H9 (cell line): ENCODE results near the gene RANGAP1. TPM values are rescaled to one million over a fixed set of nuclear protein-coding genes. Genes with fewer than 3 reads are reported as not detected.
A peak's percentile ranks its signal among the peaks of the same experiment; 100 is the strongest.

Experiments used
- DNase-seq: peaks from one replicate; pipeline ENCODE4 v3.0.0-alpha.2; 2017
- H2AFZ ChIP-seq: one replicate; pipeline ENCODE4 v1.6.1; 2013; ENCODE audit warnings: mild to moderate bottlenecking, low read length, control low read depth, moderate library complexity
- H2AK5ac ChIP-seq: 2 replicates; pipeline ENCODE4 v1.6.1; 2013; ENCODE audit warnings: low read length, control low read depth, mixed read lengths; ENCODE audit not compliant: insufficient read length
- H2BK120ac ChIP-seq: one replicate; pipeline ENCODE4 v1.6.1; 2013; ENCODE audit warnings: low read depth, mild to moderate bottlenecking, low read length, control low read depth, inconsistent platforms; ENCODE audit not compliant: poor library complexity, severe bottlenecking
- H2BK12ac ChIP-seq: 2 replicates; pipeline ENCODE4 v1.6.1; 2013; ENCODE audit warnings: low read length, control low read depth, mixed read lengths, low read depth; ENCODE audit not compliant: insufficient read length
- H2BK15ac ChIP-seq: 2 replicates; pipeline ENCODE4 v1.6.1; 2013; ENCODE audit warnings: low read depth, low read length, control low read depth
- H2BK20ac ChIP-seq: one replicate; pipeline ENCODE4 v1.6.1; 2013; ENCODE audit warnings: low read depth, mild to moderate bottlenecking, low read length, control low read depth, inconsistent platforms; ENCODE audit not compliant: poor library complexity, severe bottlenecking
- H2BK5ac ChIP-seq: 2 replicates; pipeline ENCODE4 v1.6.1; 2013; ENCODE audit warnings: low read length, control low read depth, mixed read lengths; ENCODE audit not compliant: insufficient read length
- H3K14ac ChIP-seq: 2 replicates; pipeline ENCODE4 v1.6.1; 2013; ENCODE audit warnings: low read length, control low read depth; ENCODE audit not compliant: insufficient read depth
- H3K18ac ChIP-seq: 2 replicates; pipeline ENCODE4 v1.6.1; 2013; ENCODE audit warnings: low read depth, mild to moderate bottlenecking, mixed read lengths, low read length, control low read depth; ENCODE audit not compliant: insufficient read length
- H3K23ac ChIP-seq: 2 replicates; pipeline ENCODE4 v1.6.1; 2013; ENCODE audit warnings: low read length, control low read depth, mixed read lengths, low read depth; ENCODE audit not compliant: insufficient read length
- H3K23me2 ChIP-seq: 2 replicates; pipeline ENCODE4 v1.6.1; 2013; ENCODE audit warnings: low read depth, mild to moderate bottlenecking, mixed read lengths, low read length, control low read depth; ENCODE audit not compliant: insufficient read length, poor library complexity, severe bottlenecking
- H3K27ac ChIP-seq: 2 replicates; pipeline ENCODE4 v1.5.1; 2013; ENCODE audit warnings: low read length, control low read depth, mixed read lengths, low read depth; ENCODE audit not compliant: insufficient read length
- H3K27me3 ChIP-seq: 2 replicates; pipeline ENCODE4 v1.6.1; 2013; ENCODE audit warnings: low read length, control low read depth, inconsistent platforms; ENCODE audit not compliant: insufficient read depth
- H3K4ac ChIP-seq: 2 replicates; pipeline ENCODE4 v1.6.1; 2013; ENCODE audit warnings: low read depth, mild to moderate bottlenecking, control low read depth, inconsistent platforms, low read length, moderate library complexity
- H3K4me1 ChIP-seq: 2 replicates; pipeline ENCODE4 v1.6.1; 2013; ENCODE audit warnings: low read length, control low read depth, inconsistent platforms; ENCODE audit not compliant: insufficient read depth
- H3K4me2 ChIP-seq: 2 replicates; pipeline ENCODE4 v1.6.1; 2013; ENCODE audit warnings: low read length, control low read depth, mixed read lengths; ENCODE audit not compliant: insufficient read length, insufficient read depth
- H3K56ac ChIP-seq: 2 replicates; pipeline ENCODE4 v1.6.1; 2013; ENCODE audit warnings: low read depth, mild to moderate bottlenecking, mixed read lengths, low read length, control low read depth; ENCODE audit not compliant: insufficient read length
- H3K79me1 ChIP-seq: 2 replicates; pipeline ENCODE4 v1.6.1; 2013; ENCODE audit warnings: low read depth, mild to moderate bottlenecking, moderate library complexity, low read length, control low read depth, inconsistent platforms; ENCODE audit not compliant: insufficient read depth, poor library complexity, severe bottlenecking
- H3K79me2 ChIP-seq: 2 replicates; pipeline ENCODE4 v1.6.1; 2013; ENCODE audit warnings: low read length, control low read depth, inconsistent platforms; ENCODE audit not compliant: insufficient read depth
- H3K9ac ChIP-seq: 2 replicates; pipeline ENCODE4 v1.6.1; 2013; ENCODE audit warnings: low read length, control low read depth, mixed read lengths; ENCODE audit not compliant: insufficient read length; ENCODE audit errors: extremely low read depth
- H3K9me3 ChIP-seq: one replicate; pipeline ENCODE4 v1.6.1; 2013; ENCODE audit warnings: low read depth, low read length, inconsistent platforms; ENCODE audit not compliant: control insufficient read depth
- H3T11ph ChIP-seq: one replicate; pipeline ENCODE4 v1.6.1; 2013; ENCODE audit warnings: mild to moderate bottlenecking, low read length, control low read depth, inconsistent platforms
- H4K20me1 ChIP-seq: one replicate; pipeline ENCODE4 v1.6.1; 2013; ENCODE audit not compliant: control insufficient read depth, insufficient read length, insufficient read depth
- H4K5ac ChIP-seq: 2 replicates; pipeline ENCODE4 v1.6.1; 2013; ENCODE audit warnings: low read depth, mild to moderate bottlenecking, mixed read lengths, low read length, control low read depth; ENCODE audit not compliant: insufficient read length
- H4K8ac ChIP-seq: replicated peaks from 2 replicates; pipeline ENCODE4 v1.6.1; 2013; ENCODE audit warnings: low read length, control low read depth, mixed read lengths, low read depth; ENCODE audit not compliant: insufficient read length
- H4K91ac ChIP-seq: 2 replicates; pipeline ENCODE4 v1.6.1; 2013; ENCODE audit warnings: low read depth, mild to moderate bottlenecking, moderate library complexity, mixed read lengths, low read length, control low read depth; ENCODE audit not compliant: insufficient read length
- H3K27ac Mint-ChIP-seq, 3 experiments: 2 replicates in 2 of 3; 3 replicates in 1 of 3; pipeline ENCODE4 v1.8.0; 2020 to 2021; ENCODE audit warnings: mixed read lengths in 3 of 3, mild to moderate bottlenecking in 1 of 3, moderate library complexity in 1 of 3
- H3K27me3 Mint-ChIP-seq: 2 replicates; pipeline ENCODE4 v1.8.0; 2021; ENCODE audit warnings: low read depth, mild to moderate bottlenecking, moderate library complexity, mixed read lengths
- H3K36me3 Mint-ChIP-seq, 3 experiments: 2 replicates in 2 of 3; 3 replicates in 1 of 3; pipeline ENCODE4 v1.8.0; 2020 to 2021; ENCODE audit warnings: low read depth in 3 of 3, mixed read lengths in 3 of 3; ENCODE audit not compliant: insufficient read depth in 1 of 3
- H3K4me1 Mint-ChIP-seq, 2 experiments: 2 replicates each; pipeline ENCODE4 v1.8.0; 2020; ENCODE audit warnings: mixed read lengths in 2 of 2
- H3K4me3 Mint-ChIP-seq, 2 experiments: 2 replicates in 1 of 2; 3 replicates in 1 of 2; pipeline ENCODE4 v1.8.0; 2020 to 2021; ENCODE audit warnings: mild to moderate bottlenecking in 2 of 2, mixed read lengths in 2 of 2, moderate library complexity in 1 of 2
- H3K9me3 Mint-ChIP-seq, 2 experiments: 2 replicates in 1 of 2; 3 replicates in 1 of 2; pipeline ENCODE4 v1.8.0; 2020; ENCODE audit warnings: mild to moderate bottlenecking in 2 of 2, mixed read lengths in 2 of 2, moderate library complexity in 1 of 2
- CTCF ChIP-seq: fragments of 200-600 bp; sonication (generic); conservative IDR thresholded peaks from 3 replicates; pipeline ENCODE4 v1.8.0; 2021; ENCODE audit warnings: antibody characterized with exemption, mild to moderate bottlenecking
- WGBS: extraction: QIAGEN DNeasy Blood & Tissue Kit; methylation state at CpG from one replicate; pipeline ENCODE4 v1.1.7; 2013; ENCODE audit warnings: missing lambda C conversion rate, low lambda C conversion rate, mixed read lengths; ENCODE audit not compliant: insufficient read length; ENCODE audit errors: extremely low coverage; 5-methylcytosine and 5-hydroxymethylcytosine counted together
- total RNA-seq: library from RNA; stranded (reverse); gene quantifications from 2 replicates; pipeline ENCODE4 v1.2.1, GENCODE V29; 2021

RANGAP1 gene
- total RNA-seq, 1 experiment from 2014 or later: 130 TPM

DNA sequence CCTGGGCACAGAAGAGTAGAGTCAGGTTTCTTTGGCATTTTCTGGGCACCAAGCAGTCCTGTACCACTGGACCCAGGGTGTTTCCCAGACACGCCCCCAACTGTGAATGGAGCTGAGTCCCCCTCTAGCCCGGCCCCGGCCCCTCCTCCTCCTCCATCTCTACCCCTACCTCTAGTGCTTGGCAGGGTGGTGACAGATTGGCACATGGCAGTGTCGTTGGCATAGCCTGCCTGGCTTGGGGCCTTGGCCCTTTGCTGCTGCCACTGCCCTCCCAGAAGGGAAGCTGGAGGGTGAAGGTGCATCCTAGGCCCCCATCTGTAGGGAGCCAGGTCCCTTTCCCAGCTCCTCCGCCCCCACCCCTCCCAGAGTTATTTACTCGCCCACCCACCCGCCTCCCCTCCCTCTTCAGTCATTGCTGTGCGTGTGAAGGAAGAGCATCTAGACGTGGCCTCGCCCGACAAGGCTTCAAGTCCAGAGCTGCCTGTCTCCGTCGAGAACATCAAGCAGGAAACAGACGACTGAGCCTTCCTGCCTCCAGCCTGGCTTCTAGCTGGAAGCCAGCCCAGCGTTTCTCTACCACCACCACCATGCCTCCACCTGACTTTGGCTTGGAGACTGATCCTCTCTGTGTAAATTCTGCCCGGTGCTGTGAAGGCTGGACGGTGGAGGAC, 56.1 kb downstream of the RANGAP1 start:
- Histone ChIP-seq H2BK12ac (no peak overlapping the region), H3K56ac (no peak overlapping the region), H3K14ac (no peak overlapping the region), H3K9ac (no peak overlapping the region), H3K27ac (no peak overlapping the region), H3K23ac (no peak overlapping the region), H4K20me1 (no peaks in the 10 kb centered on the region), H3K9me3 (no peaks in the 10 kb centered on the region), H2AFZ (no peak overlapping the region), H3K27me3 (no peaks in the 10 kb centered on the region; the same call in 1 of the 2 replicates), H2BK15ac (no peak overlapping the region), H3K4me2 (no peak overlapping the region), H3K4ac (no peak overlapping the region), H3K4me1 (no peaks in the 10 kb centered on the region), H3K79me2 (no peaks in the 10 kb centered on the region), H2BK20ac (no peak overlapping the region), H2AK5ac (no peak overlapping the region), H4K8ac (no peak overlapping the region), H4K91ac (no peak overlapping the region), H4K5ac (no peak overlapping the region), H3K79me1 (no peaks in the 10 kb centered on the region), H3K18ac (no peak overlapping the region), H2BK5ac (no peak overlapping the region), H3T11ph (no peak overlapping the region), H3K23me2 (no peaks in the 10 kb centered on the region), H2BK120ac (no peak overlapping the region)
- H3K36me3 Mint-ChIP-seq: peaks cover 4 to 52% (median 28%) of the 10 kb centered on the region in 3 experiments; a peak in 6 of 7 replicates
- H3K9me3 Mint-ChIP-seq: no peaks in the 10 kb centered on the region
- TF ChIP-seq CTCF: no peak
- no peak for DNase-seq
- H3K27me3 Mint-ChIP-seq: no peaks in the 10 kb centered on the region
- no peak overlapping the region for H3K4me3 Mint-ChIP-seq
- no peaks in the 10 kb centered on the region for H3K4me1 Mint-ChIP-seq
- peak overlapping the region in 2 of 3 experiments; percentile 28 to 67; a peak in 1 of 7 replicates for H3K27ac Mint-ChIP-seq
- no CpG with 5 or more reads among the region's 17 CpGs for WGBS
